Activated naive CD4-positive, alpha-beta T cell (primary cell): ENCODE measurements around the gene PXMP4.

ENCODE experiments used
- DNase-seq, 4 experiments: peaks; one replicate each; lab custom pipeline; 2025; lab: John Stamatoyannopoulos, UW

The PXMP4 gene

DNA sequence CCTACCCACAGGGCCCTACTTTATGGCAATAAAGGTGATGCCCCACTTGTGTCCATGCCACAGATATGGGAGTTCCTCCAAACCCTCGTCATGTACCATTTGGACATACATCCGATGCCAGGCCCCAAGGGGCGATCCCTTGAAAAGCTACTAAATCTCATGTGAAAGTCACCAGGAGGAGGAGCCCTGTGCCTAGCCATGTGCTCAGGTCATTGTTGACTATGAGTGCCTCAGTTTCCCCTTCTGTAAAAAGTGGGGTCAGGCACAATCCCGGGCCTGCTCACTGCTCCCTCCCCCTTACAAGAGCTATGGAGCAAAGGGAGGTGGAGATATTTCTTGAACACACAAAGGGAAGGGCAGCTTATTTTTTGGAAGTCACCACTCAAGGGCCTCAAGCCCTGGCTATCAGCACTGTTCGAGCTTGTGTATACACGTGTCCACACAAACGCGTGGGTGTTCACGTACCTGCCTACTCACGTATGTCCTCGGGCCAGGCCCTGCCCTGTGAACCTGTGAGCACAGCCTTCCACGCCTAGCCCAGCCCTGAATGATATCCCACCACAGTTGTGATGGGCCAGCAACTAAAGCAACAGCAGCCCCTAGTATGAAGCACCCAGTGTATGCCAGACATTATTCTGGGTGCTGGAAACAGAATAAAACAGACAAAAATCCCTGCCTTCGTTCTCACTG, 51.5 kb downstream of the PXMP4 start:
- no peak for DNase-seq

DNA sequence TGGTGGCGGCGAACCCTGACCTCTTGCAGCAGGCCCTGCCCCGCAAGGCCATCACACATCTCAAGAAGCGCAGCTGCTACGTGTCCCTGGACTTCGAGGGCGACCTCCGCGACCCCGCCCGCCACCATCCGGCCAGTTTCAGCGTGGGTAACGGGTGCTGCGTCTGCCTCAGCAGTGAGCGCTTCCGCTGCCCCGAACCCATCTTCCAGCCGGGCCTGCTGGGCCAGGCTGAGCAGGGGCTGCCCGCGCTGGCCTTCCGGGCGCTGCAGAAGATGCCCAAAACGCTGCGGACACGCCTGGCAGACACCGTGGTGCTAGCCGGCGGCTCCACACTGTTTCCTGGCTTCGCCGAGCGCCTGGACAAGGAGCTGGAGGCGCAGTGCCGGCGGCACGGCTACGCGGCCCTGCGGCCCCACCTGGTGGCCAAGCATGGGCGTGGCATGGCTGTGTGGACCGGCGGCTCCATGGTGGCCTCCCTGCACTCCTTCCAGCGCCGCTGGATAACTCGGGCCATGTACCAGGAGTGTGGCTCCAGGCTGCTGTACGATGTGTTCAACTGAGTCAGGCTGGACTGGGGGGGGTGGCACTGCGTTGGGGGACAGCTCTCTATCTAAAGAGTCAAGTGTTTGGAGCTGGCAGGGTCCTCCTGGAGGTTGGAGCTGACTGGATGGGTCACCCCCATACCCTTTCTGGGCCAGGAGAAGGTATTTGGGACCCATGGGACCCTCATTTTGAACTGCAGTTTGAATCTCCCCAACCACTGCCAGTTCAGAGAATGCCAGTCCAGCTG, 52.2 kb downstream of the PXMP4 start:
- peak; percentile 32 to 73 (median 50) for DNase-seq

DNA sequence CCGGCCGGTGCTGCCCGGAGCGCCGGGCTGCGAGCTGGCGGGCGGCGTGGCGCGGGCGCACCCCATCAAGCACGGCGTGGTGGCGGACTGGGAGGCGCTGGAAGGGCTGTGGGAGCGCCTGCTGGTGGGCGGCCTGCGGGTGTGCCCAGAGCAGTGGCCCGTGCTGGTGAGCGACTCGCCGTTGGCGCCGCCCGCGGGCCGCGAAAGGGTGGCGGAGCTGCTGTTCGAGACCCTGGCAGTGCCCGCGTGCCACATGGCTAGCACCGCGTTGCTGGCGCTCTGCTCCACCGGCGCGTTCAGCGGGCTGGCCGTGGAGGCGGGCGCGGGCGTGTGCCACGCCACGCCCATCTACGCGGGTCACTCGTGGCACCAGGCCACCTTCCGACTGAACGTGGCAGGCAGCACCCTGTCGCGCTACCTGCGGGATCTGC, 52.9 kb downstream of the PXMP4 start:
- peak in 2 of 4 experiments; percentile 29 to 39 for DNase-seq

DNA sequence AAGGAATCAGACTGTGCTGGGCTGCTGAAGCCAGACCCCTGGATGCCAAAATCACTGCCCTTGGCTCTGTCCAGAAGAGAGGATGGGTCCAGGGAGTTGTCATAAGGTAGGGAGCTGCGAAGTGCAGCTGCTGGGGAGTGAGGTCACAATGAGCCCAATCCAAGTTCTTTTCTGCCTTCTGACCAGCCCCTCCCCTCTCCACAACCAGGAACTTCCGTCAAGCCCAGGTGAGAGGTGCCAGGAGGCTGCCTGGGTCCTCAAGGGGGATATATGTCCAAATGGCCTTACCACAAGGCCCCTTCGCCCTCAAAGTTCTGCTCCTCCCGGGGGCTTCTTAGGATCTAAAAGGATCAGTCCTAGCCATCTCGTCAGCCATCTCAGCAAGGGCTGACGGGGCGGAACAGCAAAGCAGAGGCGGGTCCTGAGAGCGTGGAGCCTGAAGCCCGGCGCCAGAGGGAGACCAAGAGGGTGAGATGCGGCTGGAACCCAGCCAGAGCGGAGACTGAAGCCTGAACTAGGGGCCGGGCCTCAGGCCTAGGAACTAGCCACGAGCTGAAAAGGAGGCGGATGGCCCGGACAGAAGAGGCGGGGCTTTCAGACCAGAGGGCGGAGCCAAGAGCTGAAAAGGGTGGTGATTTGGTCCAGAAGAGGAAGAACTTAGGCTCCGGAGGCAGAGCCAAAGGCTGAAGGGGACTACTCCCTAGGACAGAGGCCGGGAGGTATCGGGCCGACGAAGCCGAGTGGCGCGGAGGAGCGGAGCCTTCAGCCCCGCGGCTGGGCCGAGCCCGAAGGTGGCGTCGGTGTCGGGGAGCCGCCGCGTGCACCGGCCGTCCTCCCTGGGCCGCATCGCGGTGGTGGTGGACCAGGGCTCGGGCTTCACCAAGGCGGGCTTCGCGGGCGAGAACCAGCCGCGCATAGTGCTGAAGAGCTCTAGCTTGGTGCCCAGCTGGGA, 53.5 kb downstream of the PXMP4 start, which contains the start of gene ACTL10:
Gene ACTL10 (plus strand): TSS at position 651 of the 952 bp plus-strand sequence. CDS start 555 bp downstream, outside the sequence.
- DNase-seq, result peak; percentile 29 to 65 (median 40)

DNA sequence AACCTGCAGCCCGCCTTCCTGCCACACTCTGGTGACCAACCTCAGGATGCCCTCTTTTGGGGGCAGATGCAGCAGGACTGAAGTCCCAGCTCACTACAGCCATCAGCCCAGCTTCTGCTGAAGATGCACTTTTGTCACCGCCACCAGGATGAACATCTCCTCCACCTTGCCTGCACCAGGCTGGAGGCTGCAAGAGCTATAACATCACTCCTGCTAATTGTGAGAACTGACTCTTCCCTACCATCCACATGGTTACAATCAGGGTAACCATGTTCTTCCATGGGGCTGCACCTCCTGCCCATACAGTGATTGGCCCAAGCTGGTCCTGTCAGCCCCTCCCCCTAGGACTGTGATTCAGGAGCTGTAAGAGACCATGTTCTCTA, 55.4 kb downstream of the PXMP4 start:
- no peak for DNase-seq

DNA sequence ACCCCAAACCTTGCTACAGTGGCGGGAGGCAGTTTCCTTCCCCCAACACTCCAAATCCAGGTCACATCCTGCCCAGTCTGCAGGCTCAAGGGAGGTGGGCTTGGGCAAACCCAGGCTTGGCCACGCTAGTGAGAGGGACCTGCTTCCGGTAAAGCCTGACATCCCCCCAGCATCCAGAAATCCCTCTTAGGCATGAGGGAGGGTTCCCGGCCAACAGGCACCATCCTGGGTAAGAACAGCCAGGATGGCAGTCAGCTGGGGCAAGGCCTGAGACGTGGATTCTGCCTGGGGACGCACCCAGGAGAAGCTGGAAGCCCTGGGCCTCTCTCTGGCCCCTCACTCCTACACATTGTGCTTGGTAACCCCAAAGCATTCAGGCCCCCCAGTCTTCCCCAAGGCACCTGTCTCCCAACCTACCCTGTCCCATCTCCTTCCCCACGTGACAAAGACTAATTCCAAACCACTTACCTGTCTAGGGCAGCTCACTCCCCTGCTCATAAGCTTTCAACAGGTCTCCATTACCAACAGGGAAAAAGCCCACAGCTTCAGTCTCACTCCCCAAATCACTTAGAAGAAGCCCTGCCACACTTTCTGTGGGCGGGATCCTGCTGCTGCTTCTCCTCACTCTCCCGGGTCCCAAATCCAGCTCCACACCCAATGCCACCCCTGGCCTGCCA, 55.9 kb downstream of the PXMP4 start:
- DNase-seq, result no peak

DNA sequence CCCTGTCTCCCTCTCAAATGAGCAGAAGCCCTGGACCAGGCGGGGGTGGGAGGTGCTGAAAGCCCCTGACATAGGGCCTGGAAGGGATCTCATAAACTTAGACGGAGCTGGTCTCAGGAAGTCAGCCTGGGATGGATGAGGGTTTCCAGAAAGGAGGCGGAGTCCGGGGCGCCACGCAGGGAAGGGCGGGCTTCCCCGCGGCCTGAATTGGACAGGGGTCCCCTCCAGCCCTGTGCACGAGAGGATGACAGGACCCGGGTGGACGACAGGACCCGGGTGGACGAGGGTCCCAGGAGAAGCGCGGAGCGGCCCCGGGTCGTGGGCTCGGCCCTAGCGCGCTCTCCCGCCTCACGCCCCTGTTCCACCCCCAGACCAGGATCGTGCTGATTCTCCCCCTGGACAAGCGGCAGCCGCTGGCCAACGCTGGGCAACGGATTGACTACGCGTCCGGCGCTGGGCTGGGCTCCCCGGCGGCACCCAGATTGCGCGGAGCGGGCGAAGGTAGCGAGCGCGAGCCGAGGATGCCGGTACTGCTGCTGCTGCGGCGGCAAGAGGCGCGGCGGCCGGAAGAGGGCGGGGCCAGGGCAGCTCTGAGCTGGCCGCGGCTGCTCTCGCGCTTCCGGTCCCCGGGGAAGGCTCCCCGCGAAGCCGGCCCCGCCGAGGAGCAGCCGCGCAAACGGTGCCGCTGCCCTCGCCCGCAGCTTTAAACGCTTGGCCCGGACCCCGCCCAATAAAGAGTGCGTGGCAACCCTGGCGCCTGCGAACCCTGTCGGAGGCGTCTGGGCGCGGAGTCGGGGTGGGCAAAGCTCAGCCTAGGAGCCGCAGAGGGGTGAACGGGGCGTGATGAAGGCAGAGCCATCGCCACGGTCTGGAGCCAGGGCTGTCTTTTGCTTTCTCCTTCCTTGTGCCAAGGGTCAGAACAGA, 56.7 kb downstream of the PXMP4 start:
- DNase-seq, result peak; percentile 30 to 82 (median 61)

DNA sequence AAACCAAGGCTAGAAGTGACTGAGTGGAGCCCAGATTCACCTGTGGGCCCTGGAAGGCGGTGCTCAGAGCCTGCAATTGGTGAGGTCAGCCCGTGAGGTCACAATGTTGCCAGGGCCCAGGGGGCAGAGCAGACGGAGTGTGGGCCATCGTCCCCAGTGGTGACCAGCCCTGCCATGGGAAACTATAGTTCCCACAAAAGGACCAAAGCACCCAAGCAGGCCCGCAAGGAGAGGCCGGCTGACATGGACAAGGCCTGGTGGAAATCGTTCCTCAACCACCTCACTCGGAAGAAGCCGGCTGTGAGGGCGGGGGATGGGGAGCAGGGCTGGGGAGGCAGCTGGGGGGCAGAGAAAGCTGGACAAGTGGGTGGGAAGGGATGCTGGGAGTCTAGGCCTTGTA, 57.9 kb downstream of the PXMP4 start, which contains the start of gene C20orf144:
Gene C20orf144 (plus strand): TSS at position 156 of the 400 bp plus-strand sequence. CDS start 19 bp downstream, at position 175.
- DNase-seq, result no peak

DNA sequence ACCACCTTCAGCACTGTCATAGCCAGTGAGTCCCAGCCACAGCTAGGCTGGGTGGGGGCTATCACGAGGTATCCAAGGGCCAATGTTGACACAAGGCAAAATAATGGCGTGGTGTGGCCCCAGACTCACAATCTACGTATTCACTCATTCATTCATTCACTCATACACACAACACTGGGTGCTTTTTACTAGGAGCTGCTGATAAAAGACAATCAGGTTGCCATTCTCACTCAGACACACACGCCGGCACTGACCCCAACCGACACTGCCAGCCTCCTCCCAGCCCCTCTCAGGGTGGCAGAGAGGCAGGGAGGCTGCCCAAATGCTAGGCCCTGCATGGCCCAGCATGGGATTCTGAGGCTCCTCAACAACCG, 59.4 kb downstream of the PXMP4 start:
- no peak for DNase-seq

DNA sequence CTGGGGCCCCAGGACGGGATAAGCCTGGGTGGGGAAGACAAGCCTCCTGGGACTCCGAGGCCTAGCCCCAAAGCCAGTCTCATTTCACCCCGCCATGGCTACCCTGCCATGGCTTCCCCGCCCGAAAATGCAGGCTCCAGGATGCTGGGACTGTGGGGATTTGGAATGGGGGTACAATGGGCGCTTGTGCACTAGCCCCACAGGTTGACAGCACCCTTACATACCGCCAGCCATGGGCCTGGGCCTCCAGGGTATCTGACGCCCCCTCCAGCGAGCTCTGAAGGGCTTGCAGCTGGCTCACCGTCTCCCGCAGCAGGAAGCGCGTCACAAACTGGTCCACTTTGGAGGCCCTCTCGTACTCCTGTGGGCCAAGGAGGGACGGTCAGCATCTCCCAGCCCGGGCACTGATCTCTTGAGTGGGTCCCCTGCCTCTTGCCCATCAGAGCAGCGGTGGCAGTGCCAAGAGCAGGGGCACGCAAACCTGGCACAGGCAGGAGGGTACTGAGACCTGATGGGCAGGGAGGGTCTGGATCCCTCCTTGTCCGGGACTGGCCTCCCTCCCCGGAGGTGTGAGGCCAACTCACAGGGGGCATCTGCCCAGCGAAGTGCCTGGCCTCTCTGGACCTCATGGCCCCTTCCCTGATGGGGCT, 60.0 kb downstream of the PXMP4 start:
- DNase-seq, result no peak

DNA sequence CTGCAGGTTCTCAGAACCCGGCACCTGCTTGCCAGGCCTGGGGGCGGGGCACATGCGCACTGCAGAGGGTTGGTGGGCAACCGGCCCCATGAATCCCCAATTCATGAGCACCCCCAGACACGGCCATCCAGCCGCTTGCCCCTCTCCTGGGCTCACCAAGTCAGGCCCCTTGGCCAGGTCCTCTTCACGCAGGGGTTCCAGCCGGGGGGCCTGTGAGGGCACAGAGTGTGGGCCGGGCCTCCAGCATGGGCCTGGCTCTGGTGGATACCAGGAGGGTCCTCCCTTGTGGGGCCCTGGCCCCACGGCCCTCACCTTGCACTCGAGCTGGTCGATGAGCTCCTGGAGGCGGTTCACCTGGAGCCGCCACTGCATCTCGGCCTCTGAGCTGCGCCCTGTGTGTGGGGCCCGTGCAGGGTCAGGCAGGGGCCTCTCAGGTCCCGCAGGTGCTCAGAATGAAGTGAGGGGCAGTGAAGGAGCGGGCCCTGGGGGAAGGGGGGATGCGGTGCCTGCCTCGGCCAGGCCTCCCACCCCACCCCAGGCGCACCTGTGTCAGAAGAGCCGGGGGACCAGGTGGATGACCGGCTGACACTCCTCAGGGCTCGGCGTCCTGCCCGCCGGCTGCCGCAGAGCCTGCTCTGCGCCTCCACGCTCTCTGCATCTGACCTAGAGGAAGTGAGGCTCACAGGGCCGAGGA, 60.6 kb downstream of the PXMP4 start:
- DNase-seq, result no peak

DNA sequence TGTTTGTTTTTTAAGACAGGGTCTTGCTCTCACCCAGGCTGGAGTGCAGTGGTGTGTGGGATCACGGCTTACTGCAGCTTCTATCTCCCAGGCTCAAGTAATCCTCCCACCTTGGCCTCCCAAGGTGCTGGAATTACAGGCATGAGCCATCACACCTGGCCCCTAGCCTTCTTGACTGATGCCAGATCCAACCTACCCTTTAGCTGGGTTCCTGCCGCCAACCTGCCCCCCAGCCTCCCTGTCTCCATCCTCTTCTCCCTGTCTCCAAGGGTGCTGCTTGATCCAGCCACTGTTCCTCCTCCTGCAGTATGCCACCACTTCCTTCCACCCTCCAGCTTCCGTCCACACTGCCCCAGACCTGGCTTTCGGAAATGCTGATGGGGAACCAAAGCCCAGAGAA, 61.2 kb downstream of the PXMP4 start:
- no peak for DNase-seq

DNA sequence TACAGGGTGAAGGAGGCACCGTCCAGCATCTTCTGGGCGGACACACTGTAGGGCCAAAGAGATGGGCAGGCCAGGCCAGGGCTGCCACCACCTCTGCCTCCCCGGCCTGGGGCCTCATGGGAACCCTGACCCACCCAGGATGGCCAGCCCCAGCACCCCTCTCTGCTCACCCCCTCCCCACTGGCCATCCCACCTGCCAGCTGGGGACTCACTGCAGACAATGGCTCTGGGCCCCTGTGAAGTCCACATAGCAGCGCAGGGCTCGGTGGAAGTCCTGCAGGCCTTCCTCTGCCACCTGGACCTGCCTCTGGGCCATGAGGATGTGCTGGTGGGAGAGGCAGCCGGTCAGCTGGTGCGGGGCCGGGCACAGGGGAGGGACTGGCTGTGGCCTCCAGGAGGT, 61.6 kb downstream of the PXMP4 start:
- DNase-seq, result no peak

DNA sequence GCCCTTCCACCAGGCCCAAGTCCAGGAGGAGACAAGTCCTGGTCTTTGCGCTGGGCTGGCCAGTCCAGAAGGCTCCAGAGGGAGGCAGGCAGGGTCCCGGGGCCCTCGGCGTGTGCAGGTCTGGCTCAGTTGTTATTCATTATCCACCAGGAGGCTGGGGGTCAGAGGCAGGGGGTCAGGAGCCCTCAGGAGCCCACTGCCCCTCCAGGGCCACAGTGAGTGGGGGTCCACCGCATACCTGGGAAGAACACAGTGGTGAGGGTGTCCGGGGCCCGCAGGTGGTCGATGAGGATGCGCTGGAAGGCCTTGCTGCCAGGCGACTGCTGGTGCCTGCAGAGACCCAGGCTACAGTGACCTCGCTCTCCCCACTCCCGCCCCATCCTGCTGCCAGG, 62.4 kb downstream of the PXMP4 start:
- no peak for DNase-seq

DNA sequence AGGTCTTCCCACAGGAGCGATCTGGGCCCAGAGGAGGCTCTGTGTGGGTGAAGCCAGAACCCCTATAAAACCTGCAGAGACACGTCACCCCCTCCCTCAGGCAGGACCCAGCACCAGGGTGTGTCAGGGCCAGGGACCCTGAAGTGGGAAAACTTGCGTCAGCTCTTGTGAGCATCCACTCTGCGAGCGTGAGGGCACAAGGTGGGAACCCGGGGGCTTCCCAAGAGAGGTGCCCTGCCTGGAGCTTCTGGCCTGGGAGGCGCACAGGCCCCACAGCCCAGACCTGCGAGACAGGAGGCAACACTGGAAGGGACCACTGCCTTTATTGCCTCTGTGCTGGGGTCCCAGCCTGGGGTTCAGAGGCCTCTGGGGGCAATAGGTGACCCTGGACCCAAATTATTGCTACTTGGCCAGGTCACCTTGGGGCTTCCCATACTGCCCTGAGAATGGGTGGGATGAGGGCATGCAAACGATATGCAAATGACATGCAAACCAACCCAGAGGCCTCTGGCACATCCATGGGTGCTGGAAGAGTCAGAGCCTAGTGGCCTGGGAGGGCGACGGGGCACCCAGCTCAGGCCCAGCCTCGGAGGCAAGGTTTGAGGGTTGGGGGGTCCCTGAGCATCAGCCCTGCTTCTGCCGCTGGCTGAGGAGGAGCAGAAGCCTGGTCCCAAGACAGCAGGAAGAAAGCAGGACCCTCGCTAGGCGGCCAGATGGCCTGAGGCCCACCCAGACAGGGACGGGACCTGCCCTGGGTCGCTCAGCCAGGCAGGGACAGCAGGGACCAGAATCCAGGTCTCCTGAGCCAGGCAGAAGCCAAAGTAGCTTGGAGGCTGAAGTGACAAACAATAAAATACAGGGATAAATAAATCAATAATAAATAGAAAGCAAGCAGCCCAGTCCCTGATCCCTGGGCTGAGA, 63.1 kb downstream of the PXMP4 start:
- DNase-seq, result no peak

DNA sequence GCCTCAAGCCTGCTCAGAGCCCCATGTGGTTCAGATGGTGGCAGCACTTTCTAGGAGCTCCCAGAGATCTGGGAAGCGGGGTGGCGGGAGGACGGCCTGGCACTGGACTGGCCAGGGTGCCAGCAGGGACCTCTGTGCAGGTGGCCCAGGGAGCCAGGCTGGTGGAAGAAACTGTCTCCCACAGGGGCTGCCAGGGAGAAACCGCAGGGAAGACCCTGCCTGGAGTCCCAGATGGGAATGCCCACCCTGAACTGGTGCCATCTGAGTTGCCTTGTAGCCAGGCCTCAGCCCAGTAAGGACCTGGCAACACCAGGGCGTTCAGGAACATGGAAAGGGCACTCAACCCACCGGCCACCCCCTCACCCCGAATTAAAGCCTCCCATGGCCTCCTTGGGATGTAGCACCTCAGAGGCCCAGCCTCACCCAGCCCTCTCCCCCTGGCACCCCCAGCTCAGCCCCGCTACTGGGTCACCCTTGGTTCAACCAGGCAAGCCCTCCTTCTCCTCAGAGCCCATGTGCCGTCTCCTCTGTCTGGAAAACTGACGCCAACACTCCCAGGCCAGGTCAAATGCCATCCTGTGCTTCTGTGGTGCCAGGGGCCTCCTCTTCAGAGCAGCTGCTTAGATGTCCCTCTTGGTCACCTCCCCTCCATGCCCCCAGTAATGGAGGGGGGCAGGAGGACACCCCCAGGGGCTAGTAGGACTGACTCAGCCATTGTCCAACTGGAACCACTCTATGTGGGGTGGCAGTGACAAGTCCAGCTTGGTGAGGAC, 63.9 kb downstream of the PXMP4 start:
- no peak for DNase-seq

DNA sequence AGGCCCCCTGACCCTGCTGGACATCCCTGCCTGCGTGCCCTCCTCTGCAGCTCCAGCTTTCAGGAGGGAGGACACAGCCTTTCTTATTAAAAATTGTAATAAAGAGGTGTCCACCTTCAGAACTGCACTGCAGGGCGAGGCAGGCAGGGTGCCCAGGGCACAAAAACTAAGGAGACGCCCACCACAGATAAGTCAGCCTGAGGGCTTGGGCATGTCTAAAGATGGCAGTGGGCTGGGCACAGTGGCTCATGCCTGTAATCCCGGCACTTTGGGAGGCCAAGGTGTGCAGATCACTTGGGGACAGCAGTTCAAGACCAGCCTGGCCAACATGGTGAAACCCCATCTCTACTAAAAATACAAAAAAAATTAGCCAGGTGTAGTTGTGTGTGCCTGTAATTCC, 64.9 kb downstream of the PXMP4 start:
- DNase-seq, result no peak
